Fibroblast of lung (primary cell): ENCODE data around the gene GATAD1. TPM values are rescaled to one million over a fixed set of nuclear protein-coding genes. Genes with fewer than 3 reads are reported as not detected.

Source experiments
- DNase-seq, 2 donors: peaks; one replicate each; pipeline versions ENCODE4 v3.0.0 to v3.0.0-alpha.2; 2010; ENCODE audit warnings: low read depth in 2 of 2
- H2AFZ ChIP-seq: 2 replicates; pipeline ENCODE4 v1.5.1; 2012; ENCODE audit warnings: low read length, control low read depth, inconsistent platforms
- H3K27ac ChIP-seq: 2 replicates; pipeline ENCODE4 v1.5.1; 2011; ENCODE audit warnings: low read length, control low read depth; ENCODE audit not compliant: insufficient read depth
- H3K27me3 ChIP-seq: 2 replicates; pipeline ENCODE4 v1.5.1; 2011; ENCODE audit warnings: mild to moderate bottlenecking, low read length; ENCODE audit not compliant: control insufficient read depth, insufficient read depth
- H3K36me3 ChIP-seq: 2 replicates; pipeline ENCODE4 v1.5.1; 2011; ENCODE audit warnings: low read length; ENCODE audit not compliant: control insufficient read depth, insufficient read depth
- H3K4me1 ChIP-seq: 2 replicates; pipeline ENCODE4 v1.5.1; 2011; ENCODE audit warnings: low read length; ENCODE audit not compliant: control insufficient read depth, insufficient read depth; ENCODE audit errors: extremely low read depth
- H3K4me2 ChIP-seq: 2 replicates; pipeline ENCODE4 v1.5.1; 2011; ENCODE audit warnings: low read length, control low read depth; ENCODE audit not compliant: insufficient read depth; ENCODE audit errors: extremely low read depth
- H3K4me3 ChIP-seq, 4 experiments: fragments of 200-600 bp in 1 of 4; sonication (generic) in 1 of 4; replicated peaks in 1 of 4; 2 replicates each; pipeline ENCODE4 v1.5.1; 2011 to 2016; ENCODE audit warnings: low read length in 4 of 4, low read depth in 3 of 4, mild to moderate bottlenecking in 3 of 4, control low read depth in 2 of 4, inconsistent platforms in 1 of 4, mixed read lengths in 1 of 4; ENCODE audit not compliant: insufficient read depth in 1 of 4; ENCODE audit errors: control extremely low read depth in 1 of 4
- H3K79me2 ChIP-seq: 2 replicates; pipeline ENCODE4 v1.5.1; 2012; ENCODE audit warnings: mild to moderate bottlenecking, low read length, inconsistent platforms; ENCODE audit not compliant: control insufficient read depth, insufficient read depth
- H3K9ac ChIP-seq: 2 replicates; pipeline ENCODE4 v1.5.1; 2011; ENCODE audit warnings: mild to moderate bottlenecking, low read length, control low read depth; ENCODE audit not compliant: insufficient read depth
- H3K9me3 ChIP-seq: 2 replicates; pipeline ENCODE4 v1.5.1; 2012; ENCODE audit warnings: low read depth, low read length; ENCODE audit not compliant: control insufficient read depth, insufficient read depth
- H4K20me1 ChIP-seq: 2 replicates; pipeline ENCODE4 v1.5.1; 2011; ENCODE audit warnings: low read length; ENCODE audit not compliant: control insufficient read depth, insufficient read depth; ENCODE audit errors: extremely low read depth
- CTCF ChIP-seq, 2 donors: IDR thresholded peaks in 1 of 2; conservative IDR thresholded peaks in 1 of 2; 1 replicate in 1 of 2; 2 replicates in 1 of 2; pipeline ENCODE4 v1.5.1; 2011 to 2012; ENCODE audit warnings: low read length in 2 of 2, control low read depth in 1 of 2, inconsistent platforms in 1 of 2, low read depth in 1 of 2, mild to moderate bottlenecking in 1 of 2
- EZH2 ChIP-seq: IDR thresholded peaks from 2 replicates; pipeline ENCODE4 v1.5.1; 2012; ENCODE audit warnings: low read length, control low read depth, mild to moderate bottlenecking; ENCODE audit errors: missing control alignments
- polyA plus RNA-seq, 2 donors: library from polyadenylated mRNA; depleted of rRNA in 1 of 2; stranded (reverse) in 1 of 2; unstranded in 1 of 2; fragments of >200 nt; gene quantifications; 2 replicates each; pipeline ENCODE4 v1.2.1, GENCODE V29; 2011 to 2012; ENCODE audit warnings: missing spikeins in 1 of 2
- total RNA-seq: library from RNA; depleted of rRNA; stranded (reverse); fragments of >200 nt; gene quantifications from 2 replicates; pipeline ENCODE4 v1.2.1, GENCODE V29; 2014

GATAD1 gene
- total and polyA plus RNA-seq, 2 donors (not counting 1 experiment from before 2014, with no cell fraction given), result 32.1 to 32.4 TPM

GRCh38 chr7:92448205-92448747, 994 bp downstream of the GATAD1 start:
- DNase-seq, result peak; percentile 63 to 65

GRCh38 chr7:92451645-92452044, 4.4 kb downstream of the GATAD1 start:
- Histone ChIP-seq H3K9ac (no peak overlapping the region), H3K4me3 (no peak overlapping the region), H3K9me3 (no peaks in the 10 kb centered on the region), H3K79me2 (peaks cover 11% of the 10 kb centered on the region), H3K4me2 (no peak overlapping the region), H3K27me3 (no peaks in the 10 kb centered on the region), H3K27ac (no peak overlapping the region), H4K20me1 (no peaks in the 10 kb centered on the region), H3K36me3 (peaks cover 13% of the 10 kb centered on the region), H3K4me1 (peaks cover 2% of the 10 kb centered on the region), H2AFZ (no peak overlapping the region)
- DNase-seq, result no peak
- TF ChIP-seq EZH2 (no peak), CTCF (conservative IDR thresholded peaks at IDR 0.05 in 1 of 2, IDR thresholded peaks at IDR 0.05 in 1 of 2; ENCODE audit: low read depth in 1 of 2, low read length in 2 of 2) (no peak)

More at GRCh38 chr7:92448205-92448747, 994 bp downstream of the GATAD1 start:
- TF ChIP-seq CTCF (conservative IDR thresholded peaks at IDR 0.05 in 1 of 2, IDR thresholded peaks at IDR 0.05 in 1 of 2; ENCODE audit: low read depth in 1 of 2, low read length in 2 of 2), result peak; percentile 49 to 57
- TF ChIP-seq EZH2, result no peak
- Histone ChIP-seq H3K9ac (peak overlapping the region; percentile 95), H3K36me3 (peaks cover 9% of the 10 kb centered on the region), H2AFZ (peak overlapping the region; percentile 77), H3K4me2 (peak overlapping the region; percentile 71), H3K27me3 (no peaks in the 10 kb centered on the region), H3K27ac (peak overlapping the region; percentile 88), H4K20me1 (no peaks in the 10 kb centered on the region), H3K79me2 (peaks cover 11% of the 10 kb centered on the region), H3K4me3 (peak overlapping the region; percentile 84 to 97 (median 88)), H3K9me3 (no peaks in the 10 kb centered on the region), H3K4me1 (peaks cover 2% of the 10 kb centered on the region)

DNA sequence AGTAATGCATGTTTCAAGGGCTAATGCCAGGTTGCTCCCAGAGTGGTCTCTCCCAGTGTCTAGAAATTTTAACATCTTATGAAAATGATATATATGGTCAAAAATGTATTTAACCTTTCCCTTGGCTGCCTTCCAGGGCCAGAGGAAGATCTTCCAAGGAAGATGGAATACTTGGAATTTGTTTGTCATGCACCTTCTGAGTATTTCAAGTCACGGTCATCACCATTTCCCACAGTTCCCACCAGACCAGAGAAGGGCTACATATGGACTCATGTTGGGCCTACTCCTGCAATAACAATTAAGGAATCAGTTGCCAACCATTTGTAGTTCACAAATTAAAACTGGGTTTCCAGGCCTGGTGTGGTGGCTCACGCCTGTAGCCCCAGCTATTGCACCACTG, 9.0 kb downstream of the GATAD1 start:
- Histone ChIP-seq H4K20me1 (no peaks in the 10 kb centered on the region), H3K27ac (no peak overlapping the region), H3K9ac (no peak overlapping the region), H3K4me2 (no peak overlapping the region), H3K4me1 (no peaks in the 10 kb centered on the region), H3K9me3 (no peaks in the 10 kb centered on the region), H3K79me2 (no peaks in the 10 kb centered on the region), H2AFZ (no peak overlapping the region), H3K27me3 (no peaks in the 10 kb centered on the region), H3K4me3 (no peak overlapping the region), H3K36me3 (peaks cover 10% of the 10 kb centered on the region)
- no peak for TF ChIP-seq EZH2
- no peak for TF ChIP-seq CTCF (conservative IDR thresholded peaks at IDR 0.05 in 1 of 2, IDR thresholded peaks at IDR 0.05 in 1 of 2; ENCODE audit: low read depth in 1 of 2, low read length in 2 of 2)
- DNase-seq, result peak in 1 of 2 donors; percentile 33
